SH-SY5Y (cell line): ENCODE results near the gene CES2.

Source experiments
- GATA2 ChIP-seq: IDR thresholded peaks from 2 replicates; pipeline ENCODE4 v1.6.1; 2011; ENCODE audit warnings: mild to moderate bottlenecking, low read depth, low read length
- GATA3 ChIP-seq: IDR thresholded peaks from 2 replicates; pipeline ENCODE4 v1.6.1; 2011; ENCODE audit warnings: low read depth, mild to moderate bottlenecking, low read length, moderate library complexity

DNA sequence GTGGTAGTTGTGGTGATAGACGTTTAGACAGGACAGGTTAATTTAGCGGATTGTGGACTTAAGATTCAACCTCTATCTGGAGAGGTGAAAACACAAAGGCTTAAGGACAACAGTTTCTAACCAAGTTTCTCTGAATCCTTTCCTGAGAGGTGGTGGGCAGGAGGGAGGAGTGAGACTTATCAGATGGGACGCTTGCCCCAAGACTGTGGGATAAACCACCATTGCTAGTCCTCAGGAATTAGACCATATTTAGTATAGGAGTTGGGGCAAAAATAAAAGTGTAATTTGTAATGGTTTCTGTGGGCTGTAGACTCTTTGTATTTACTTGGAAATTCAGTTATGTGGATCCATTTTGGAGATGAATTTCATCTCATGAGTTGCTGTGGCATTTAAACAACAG is 48.4 kb upstream of the CES2 start:
- TF ChIP-seq GATA2, result no peak
- TF ChIP-seq GATA3, result no peak
